Stimulated activated naive CD8-positive, alpha-beta T cell treated with anti-CD3 and anti-CD28 coated beads, Interleukin-15, Interleukin-2, amounts not matched to agents 100 U/mL and 50 U/mL, for 24 hours (primary cell): Measurements from ENCODE around the gene USP17L24.
"Not testable (repeated sequence)": the region's sequence is repeated elsewhere in the genome, so short reads cannot be mapped to it uniquely, and the experiment has no call there.

Experiments
- ATAC-seq: fragments of 150-1000 bp; cut with Tn5 transposase; one replicate; pipeline ENCODE4 v1.10.0; 2021
- DNase-seq: peaks from one replicate; pipeline ENCODE4 v3.0.0; 2021

Gene USP17L24, protein sequence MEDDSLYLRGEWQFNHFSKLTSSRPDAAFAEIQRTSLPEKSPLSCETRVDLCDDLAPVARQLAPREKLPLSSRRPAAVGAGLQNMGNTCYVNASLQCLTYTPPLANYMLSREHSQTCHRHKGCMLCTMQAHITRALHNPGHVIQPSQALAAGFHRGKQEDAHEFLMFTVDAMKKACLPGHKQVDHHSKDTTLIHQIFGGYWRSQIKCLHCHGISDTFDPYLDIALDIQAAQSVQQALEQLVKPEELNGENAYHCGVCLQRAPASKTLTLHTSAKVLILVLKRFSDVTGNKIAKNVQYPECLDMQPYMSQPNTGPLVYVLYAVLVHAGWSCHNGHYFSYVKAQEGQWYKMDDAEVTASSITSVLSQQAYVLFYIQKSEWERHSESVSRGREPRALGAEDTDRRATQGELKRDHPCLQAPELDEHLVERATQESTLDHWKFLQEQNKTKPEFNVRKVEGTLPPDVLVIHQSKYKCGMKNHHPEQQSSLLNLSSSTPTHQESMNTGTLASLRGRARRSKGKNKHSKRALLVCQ

DNA sequence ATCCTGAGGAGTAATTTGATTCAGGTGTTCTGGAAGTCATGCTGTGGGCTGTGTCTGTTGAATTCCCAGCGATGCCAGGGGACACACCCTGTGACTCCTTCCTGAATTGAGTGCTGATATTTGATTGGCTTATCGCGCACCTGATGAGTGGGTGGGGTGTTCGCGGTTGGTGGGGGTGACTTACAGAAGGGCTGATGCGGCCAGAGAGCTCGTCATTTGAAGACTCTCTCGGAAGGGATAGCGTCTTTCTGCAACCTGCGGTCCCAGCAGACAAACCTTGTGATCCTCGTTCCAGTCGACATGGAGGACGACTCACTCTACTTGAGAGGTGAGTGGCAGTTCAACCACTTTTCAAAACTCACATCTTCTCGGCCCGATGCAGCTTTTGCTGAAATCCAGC, at the start of gene USP17L24:
USP17L24 (plus strand) TSS at position 301 of the 400 bp plus-strand sequence; CDS start at position 301, 0 bp downstream.
- not testable (repeated sequence) for ATAC-seq

DNA sequence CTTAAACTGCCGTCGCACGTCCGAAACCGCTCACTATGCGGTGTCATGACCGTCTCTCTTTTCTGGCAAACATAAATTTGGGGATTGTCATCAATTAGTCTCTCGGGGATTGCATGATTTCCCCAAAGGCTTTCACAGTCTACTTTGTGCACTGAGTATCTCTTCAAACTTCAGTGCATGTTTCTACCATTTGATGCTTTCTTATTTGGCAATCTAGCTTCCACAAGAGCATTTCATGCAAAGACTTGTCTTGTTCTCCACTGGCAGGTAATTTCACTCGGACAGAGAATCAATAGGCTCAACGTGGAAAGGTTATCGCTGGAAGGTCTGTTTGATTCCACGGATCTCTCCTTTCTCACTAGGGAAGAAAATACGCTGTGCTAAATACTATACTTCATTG, 774 bp upstream of the USP17L24 start:
- DNase-seq, ATAC-seq: not testable (repeated sequence)

More for the DNA sequence above, at the start of gene USP17L24:
- not testable (repeated sequence) for DNase-seq

DNA sequence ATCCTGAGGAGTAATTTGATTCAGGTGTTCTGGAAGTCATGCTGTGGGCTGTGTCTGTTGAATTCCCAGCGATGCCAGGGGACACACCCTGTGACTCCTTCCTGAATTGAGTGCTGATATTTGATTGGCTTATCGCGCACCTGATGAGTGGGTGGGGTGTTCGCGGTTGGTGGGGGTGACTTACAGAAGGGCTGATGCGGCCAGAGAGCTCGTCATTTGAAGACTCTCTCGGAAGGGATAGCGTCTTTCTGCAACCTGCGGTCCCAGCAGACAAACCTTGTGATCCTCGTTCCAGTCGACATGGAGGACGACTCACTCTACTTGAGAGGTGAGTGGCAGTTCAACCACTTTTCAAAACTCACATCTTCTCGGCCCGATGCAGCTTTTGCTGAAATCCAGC, 4.6 kb downstream of the USP17L24 start, which contains the start of gene USP17L25:
USP17L25 (plus strand) TSS at position 301 of the 400 bp plus-strand sequence; CDS start at position 301, 0 bp downstream.
- not testable (repeated sequence) for DNase-seq, ATAC-seq

DNA sequence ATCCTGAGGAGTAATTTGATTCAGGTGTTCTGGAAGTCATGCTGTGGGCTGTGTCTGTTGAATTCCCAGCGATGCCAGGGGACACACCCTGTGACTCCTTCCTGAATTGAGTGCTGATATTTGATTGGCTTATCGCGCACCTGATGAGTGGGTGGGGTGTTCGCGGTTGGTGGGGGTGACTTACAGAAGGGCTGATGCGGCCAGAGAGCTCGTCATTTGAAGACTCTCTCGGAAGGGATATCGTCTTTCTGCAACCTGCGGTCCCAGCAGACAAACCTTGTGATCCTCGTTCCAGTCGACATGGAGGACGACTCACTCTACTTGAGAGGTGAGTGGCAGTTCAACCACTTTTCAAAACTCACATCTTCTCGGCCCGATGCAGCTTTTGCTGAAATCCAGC, 9.4 kb downstream of the USP17L24 start, which contains the start of gene USP17L26:
USP17L26 (plus strand) TSS at position 301 of the 400 bp plus-strand sequence; CDS start at position 301, 0 bp downstream.
- ATAC-seq, DNase-seq: not testable (repeated sequence)

DNA sequence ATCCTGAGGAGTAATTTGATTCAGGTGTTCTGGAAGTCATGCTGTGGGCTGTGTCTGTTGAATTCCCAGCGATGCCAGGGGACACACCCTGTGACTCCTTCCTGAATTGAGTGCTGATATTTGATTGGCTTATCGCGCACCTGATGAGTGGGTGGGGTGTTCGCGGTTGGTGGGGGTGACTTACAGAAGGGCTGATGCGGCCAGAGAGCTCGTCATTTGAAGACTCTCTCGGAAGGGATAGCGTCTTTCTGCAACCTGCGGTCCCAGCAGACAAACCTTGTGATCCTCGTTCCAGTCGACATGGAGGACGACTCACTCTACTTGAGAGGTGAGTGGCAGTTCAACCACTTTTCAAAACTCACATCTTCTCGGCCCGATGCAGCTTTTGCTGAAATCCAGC, 14.1 kb downstream of the USP17L24 start, which contains the start of gene USP17L5:
USP17L5 (plus strand) TSS at position 301 of the 400 bp plus-strand sequence; CDS start at position 301, 0 bp downstream.
- ATAC-seq: not testable (repeated sequence)

DNA sequence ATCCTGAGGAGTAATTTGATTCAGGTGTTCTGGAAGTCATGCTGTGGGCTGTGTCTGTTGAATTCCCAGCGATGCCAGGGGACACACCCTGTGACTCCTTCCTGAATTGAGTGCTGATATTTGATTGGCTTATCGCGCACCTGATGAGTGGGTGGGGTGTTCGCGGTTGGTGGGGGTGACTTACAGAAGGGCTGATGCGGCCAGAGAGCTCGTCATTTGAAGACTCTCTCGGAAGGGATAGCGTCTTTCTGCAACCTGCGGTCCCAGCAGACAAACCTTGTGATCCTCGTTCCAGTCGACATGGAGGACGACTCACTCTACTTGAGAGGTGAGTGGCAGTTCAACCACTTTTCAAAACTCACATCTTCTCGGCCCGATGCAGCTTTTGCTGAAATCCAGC, 18.9 kb downstream of the USP17L24 start, which contains the start of gene USP17L27:
USP17L27 (plus strand) TSS at position 301 of the 400 bp plus-strand sequence; CDS start at position 301, 0 bp downstream.
- DNase-seq, ATAC-seq: not testable (repeated sequence)

More for the DNA sequence above, 14.1 kb downstream of the USP17L24 start, which contains the start of gene USP17L5:
- not testable (repeated sequence) for DNase-seq

DNA sequence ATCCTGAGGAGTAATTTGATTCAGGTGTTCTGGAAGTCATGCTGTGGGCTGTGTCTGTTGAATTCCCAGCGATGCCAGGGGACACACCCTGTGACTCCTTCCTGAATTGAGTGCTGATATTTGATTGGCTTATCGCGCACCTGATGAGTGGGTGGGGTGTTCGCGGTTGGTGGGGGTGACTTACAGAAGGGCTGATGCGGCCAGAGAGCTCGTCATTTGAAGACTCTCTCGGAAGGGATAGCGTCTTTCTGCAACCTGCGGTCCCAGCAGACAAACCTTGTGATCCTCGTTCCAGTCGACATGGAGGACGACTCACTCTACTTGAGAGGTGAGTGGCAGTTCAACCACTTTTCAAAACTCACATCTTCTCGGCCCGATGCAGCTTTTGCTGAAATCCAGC, 23.6 kb downstream of the USP17L24 start, which contains the start of gene USP17L28:
USP17L28 (plus strand) TSS at position 301 of the 400 bp plus-strand sequence; CDS start at position 301, 0 bp downstream.
- DNase-seq, ATAC-seq: not testable (repeated sequence)

DNA sequence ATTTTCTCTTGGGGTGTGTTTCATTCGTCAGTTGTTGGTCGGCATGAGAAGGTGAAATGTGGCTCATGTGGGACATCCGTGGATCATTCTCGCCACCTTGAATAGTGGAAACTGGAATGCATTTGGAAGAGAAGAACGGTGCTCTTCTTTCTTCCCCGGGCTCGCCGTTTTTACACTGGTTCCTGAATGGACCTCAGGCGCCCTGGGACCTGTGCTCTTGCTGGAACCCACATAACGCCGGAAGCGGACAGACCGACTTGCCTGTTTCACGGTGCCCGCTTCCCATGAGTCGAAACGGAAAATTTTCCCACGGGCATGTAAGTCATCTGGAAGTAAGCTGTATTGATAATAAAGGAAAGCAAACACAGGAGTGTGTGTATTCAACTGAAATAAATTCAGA, 25.9 kb downstream of the USP17L24 start:
- not testable (repeated sequence) for ATAC-seq, DNase-seq

DNA sequence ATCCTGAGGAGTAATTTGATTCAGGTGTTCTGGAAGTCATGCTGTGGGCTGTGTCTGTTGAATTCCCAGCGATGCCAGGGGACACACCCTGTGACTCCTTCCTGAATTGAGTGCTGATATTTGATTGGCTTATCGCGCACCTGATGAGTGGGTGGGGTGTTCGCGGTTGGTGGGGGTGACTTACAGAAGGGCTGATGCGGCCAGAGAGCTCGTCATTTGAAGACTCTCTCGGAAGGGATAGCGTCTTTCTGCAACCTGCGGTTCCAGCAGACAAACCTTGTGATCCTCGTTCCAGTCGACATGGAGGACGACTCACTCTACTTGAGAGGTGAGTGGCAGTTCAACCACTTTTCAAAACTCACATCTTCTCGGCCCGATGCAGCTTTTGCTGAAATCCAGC, 28.4 kb downstream of the USP17L24 start, which contains the start of gene USP17L29:
USP17L29 (plus strand) TSS at position 301 of the 400 bp plus-strand sequence; CDS start at position 301, 0 bp downstream.
- ATAC-seq, DNase-seq: not testable (repeated sequence)

DNA sequence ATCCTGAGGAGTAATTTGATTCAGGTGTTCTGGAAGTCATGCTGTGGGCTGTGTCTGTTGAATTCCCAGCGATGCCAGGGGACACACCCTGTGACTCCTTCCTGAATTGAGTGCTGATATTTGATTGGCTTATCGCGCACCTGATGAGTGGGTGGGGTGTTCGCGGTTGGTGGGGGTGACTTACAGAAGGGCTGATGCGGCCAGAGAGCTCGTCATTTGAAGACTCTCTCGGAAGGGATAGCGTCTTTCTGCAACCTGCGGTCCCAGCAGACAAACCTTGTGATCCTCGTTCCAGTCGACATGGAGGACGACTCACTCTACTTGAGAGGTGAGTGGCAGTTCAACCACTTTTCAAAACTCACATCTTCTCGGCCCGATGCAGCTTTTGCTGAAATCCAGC, 37.9 kb downstream of the USP17L24 start, which contains the start of gene USP17L30:
USP17L30 (plus strand) TSS at position 301 of the 400 bp plus-strand sequence; CDS start at position 301, 0 bp downstream.
- not testable (repeated sequence) for DNase-seq, ATAC-seq
